Left renal pelvis (tissue), 4 donors: ENCODE measurements around the gene PTPN7. TPM values are rescaled to one million over a fixed set of nuclear protein-coding genes. Genes with fewer than 3 reads are reported as not detected.

Experiments used
- DNase-seq, 4 donors: peaks; one replicate each; pipeline ENCODE4 v3.0.0-alpha.2; 2013; ENCODE audit warnings: low read depth in 4 of 4, low spot score in 3 of 4
- polyA plus RNA-seq, 4 donors: library from polyadenylated mRNA; unstranded; fragments of 120-200 nt; gene quantifications; one replicate each; pipeline ENCODE4 v1.2.1, GENCODE V29; 2013; ENCODE audit not compliant: insufficient read length in 4 of 4

The PTPN7 gene
- polyA plus RNA-seq, 4 donors = 0.69 to 1.8 (median 0.83) TPM

DNA sequence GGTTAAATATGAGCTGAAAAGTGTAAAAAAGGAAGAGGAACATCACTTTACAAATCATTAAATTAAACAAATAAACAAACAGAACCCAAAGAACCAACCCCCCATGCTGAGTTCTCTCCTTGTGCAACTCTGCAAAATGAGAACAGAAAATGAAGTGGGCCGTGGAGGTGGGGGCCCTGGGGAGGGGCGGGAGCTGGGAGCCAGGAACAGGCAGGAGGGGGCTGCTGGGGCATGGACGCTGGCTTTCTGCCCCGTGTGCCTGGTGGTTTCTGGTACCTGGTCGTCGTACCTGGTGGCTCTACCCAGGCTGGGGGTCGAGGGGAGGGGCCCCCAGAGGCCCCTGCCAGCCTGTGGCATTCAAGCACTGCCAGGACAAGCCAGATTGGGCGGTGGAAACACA, 26.9 kb downstream of the PTPN7 start:
- no peak for DNase-seq

DNA sequence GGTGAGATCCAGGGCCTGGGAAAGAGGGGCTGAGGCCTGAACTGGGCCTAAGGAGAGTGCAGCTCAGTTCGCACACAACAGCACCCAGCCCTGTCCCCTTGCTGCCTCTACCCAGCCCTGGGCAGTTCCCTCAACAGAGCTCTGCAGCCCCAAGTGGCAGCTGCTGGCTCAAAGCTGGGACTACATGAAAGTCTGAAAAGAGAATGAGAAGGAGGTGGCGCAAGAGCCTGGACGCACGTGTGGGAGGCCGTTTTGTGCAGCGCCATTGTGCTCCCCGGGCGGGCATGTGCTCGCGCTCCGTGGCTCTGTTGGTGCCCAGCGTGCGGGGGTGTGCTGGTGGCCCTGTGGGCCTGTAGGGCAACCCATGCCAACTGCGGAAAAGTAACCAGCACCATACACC, 27.4 kb downstream of the PTPN7 start:
- DNase-seq = no peak

DNA sequence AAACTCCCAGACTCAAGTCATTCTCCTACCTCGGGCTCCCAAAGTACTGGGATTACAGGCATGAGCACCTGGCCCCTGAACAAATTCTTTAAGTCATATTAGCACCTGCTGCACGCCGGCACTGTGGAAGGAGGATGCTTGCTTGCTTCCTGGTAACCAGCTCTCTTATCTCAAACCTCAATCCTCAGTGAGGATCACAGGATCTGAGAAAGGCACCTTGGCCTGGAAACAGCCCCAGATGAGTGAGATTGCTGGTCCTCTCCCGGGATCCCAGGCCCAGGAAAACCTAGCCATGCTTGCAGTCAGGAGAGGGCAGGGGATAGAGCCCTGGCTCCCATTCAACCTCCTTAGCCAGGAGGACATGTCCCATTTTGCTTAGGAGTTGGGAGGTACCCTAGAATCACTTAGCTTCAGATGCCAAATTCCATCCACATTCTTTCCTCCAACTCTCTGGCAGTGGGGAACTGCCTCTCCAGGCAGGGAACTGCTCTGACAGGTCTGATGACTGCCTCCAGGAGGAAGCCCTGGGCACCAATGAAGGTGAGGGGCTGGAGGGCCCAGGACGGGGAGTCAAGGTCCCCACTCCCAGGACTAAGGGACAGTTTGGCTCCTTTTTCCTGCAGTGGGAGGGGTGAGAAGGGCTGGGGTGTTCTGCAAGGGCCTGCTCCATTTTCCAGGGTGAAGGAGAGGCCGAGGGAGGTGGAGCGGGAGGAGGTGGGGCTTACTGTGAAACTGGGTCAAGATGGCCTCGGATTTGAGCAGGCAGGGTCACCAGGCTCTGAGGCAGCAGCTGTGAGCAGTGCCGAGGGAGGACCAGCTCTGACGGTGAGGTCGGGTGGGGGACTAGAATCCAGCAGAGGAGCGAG, 28.2 kb downstream of the PTPN7 start:
- DNase-seq = no peak

DNA sequence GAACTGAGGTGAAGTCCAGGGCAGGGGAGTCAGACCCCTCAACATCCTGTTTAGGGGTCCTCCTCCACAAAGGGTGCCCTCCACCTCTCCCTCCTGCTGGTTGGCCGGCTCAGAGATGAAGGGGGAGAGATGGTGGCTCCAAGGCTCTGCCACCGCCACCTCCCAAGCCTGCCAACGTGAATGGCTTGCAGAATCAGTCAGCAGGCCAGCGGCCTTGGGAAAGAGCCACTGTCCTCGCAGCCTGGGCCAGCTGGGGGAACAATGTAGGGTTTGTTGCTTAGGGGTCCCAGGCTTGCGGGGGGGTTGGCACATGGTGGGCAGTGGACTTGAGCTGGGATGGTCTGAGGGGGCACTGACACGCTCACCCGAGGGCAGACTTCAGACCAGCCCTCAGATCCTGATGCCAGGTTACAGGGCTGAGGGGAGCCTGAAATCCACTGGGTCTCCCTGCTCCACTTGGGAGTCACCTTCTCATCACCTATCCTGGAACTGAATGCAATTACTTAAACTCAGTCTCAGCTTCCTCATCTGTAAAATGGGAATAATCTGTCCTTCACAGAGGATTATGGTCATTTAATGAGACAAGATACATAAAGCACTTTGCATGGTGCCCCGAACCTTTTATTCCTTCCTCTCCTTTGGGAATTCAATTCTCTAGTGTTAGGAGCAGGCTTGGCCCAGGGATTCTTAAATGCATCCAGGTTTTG, 29.4 kb downstream of the PTPN7 start:
- no peak for DNase-seq

DNA sequence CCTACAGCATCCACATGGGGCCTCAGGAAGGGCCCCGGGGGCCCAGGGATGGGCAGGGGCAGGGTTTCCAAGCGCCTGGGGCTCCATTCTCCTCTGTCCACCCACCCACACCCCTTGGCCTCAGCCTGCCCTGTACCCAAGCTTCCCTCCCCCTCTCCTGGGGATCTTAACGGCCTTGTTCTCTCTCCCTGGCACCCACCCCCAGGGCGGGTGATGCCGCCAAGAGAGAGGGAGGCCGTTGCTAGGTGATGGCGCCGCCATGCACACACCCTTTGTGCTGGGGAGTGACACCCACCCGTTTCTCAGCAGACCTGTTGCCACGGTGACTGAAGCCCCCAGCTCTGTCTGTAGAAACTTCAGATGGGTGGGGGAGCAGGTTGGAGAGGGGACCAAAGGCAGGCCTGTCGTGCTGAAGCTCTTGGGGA, 30.1 kb downstream of the PTPN7 start:
- DNase-seq = no peak

DNA sequence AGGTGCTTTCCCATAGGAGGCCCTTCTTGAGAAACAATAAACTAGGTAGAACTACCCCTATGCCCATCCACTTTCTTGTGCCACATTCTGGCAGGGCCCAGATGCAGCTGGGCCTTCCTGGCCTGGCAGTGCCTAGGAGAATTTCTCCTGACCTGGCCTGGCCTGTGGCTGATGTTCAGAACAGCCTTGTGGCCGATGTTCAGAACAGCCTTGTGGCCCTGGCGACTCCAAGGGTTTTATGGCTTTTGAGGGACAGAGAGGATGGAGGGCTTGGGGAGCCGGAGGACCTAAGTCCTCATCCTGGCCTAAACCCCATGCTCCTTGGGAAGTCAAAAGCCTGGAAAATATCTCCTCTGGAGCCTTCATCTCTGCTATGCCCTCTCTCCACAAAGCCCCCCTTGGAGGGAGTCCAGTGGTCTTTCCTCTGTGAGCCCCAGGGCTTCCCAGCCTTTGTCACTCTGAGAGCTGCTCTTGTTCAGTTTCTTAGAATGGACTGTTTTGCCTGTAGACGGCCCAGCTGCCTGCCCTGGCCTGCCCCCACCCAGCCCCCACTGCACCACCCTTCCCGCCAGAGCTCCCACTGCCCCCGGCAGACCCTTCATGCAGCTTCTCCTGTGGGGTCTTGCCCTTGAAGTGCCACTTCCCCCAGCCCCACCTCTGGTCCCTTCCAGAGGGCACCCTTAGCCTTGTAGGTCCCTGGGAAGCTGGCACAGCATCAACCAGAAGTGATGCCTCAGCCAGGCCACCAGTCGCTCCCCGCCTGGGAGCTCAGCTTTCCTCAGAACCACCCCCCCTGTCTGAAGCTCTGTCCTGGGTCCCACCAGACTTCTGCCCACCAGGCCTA, 30.7 kb downstream of the PTPN7 start:
- DNase-seq = no peak

DNA sequence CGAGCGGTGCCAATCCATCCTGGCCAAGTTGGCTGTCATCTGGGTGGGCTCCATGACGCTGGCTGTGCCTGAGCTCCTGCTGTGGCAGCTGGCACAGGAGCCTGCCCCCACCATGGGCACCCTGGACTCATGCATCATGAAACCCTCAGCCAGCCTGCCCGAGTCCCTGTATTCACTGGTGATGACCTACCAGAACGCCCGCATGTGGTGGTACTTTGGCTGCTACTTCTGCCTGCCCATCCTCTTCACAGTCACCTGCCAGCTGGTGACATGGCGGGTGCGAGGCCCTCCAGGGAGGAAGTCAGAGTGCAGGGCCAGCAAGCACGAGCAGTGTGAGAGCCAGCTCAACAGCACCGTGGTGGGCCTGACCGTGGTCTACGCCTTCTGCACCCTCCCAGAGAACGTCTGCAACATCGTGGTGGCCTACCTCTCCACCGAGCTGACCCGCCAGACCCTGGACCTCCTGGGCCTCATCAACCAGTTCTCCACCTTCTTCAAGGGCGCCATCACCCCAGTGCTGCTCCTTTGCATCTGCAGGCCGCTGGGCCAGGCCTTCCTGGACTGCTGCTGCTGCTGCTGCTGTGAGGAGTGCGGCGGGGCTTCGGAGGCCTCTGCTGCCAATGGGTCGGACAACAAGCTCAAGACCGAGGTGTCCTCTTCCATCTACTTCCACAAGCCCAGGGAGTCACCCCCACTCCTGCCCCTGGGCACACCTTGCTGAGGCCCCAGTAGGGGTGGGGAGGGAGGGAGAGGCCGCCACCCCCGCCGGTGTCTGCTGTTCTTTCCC, 32.4 kb downstream of the PTPN7 start:
- DNase-seq = no peak

DNA sequence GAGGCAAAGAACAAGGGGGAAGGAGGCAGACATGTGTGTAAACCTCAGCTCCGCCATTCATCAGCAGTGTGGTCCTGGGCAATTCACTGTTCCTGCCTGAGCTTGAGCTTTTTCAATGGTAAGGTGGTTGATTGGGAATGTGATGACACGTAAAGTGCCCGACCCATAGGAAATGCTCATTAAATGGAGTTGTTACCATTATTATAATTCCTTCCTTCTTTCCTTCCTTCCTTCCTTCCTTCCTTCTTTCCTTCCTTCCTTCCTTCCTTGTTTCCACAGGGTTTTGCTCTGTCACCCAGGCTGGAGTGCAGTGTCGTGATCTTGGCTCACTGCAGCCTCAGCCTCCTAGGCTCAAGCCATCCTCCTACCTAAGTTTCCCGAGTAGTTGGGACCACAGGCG, 33.3 kb downstream of the PTPN7 start:
- no peak for DNase-seq

DNA sequence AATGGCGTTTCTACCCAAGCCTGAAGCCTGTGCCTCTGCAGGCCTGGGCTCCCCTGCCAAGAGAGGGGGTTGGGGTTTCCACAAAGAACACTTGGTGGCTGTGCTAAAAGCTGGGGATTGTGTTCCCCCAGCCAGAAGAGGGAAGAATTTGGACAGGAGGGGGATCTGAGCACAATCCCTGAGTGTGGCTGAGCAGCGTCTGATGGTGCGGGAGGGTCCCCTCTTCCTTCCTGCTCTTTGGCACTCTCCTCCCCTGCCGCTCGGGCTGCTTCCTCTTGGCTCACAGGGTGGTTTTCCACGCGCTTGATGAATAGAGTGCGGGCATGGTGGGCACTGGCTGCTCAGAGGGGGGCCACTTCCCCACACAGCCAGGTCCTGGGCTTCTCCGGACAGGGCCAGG, 34.0 kb downstream of the PTPN7 start:
- DNase-seq = no peak

DNA sequence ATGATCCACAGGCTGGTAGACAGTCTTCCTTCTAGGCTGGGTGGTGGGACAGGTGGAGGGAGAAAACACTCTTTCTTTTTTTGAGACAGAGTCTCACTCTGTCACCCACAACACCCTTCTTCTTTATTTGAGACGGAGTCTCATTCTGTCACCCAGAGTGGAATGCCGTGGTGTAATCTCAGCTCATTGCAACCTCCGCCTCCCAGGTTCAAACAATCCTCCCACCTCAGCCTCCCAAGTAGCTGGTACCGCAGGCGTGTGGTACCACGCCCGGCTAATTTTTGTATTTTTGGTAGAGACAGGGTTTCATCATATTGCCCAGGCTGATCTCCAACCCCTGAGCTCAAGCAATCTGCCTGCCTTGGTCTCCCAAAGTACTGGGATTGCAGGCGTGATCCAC, 34.8 kb downstream of the PTPN7 start:
- no peak for DNase-seq

DNA sequence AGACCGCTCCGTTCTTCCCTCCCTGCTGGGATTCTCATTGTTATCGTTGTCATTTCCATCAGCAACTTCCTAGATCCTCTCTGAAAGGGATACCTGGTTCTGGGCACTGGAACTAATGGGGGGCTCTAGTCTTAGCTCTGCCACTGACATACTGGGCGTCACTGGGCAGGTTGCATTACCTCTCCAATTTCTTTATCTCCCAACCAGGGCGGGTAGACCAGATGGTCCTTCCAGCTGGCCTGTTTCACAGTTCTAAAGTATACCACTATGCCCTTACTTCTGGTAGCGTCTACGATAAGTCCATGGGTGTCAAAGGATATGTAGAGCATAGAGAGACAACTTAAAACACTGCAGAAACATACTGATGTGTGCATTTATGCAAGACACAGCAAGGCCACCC, 36.3 kb downstream of the PTPN7 start:
- DNase-seq = no peak

DNA sequence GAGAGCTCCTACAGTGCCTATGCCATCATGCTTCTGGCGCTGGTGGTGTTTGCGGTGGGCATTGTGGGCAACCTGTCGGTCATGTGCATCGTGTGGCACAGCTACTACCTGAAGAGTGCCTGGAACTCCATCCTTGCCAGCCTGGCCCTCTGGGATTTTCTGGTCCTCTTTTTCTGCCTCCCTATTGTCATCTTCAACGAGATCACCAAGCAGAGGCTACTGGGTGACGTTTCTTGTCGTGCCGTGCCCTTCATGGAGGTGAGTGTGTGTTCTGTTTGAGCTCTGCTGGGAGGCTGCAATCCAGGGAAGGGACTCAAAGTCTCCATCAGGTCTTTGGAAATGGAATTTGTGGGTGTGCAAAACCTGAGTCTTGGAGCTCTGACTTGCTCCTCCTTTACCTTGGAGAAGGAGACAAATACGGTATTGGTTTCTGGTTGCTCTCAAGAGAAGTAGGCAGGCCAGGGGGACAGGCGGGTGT, 37.0 kb downstream of the PTPN7 start:
- no peak for DNase-seq

DNA sequence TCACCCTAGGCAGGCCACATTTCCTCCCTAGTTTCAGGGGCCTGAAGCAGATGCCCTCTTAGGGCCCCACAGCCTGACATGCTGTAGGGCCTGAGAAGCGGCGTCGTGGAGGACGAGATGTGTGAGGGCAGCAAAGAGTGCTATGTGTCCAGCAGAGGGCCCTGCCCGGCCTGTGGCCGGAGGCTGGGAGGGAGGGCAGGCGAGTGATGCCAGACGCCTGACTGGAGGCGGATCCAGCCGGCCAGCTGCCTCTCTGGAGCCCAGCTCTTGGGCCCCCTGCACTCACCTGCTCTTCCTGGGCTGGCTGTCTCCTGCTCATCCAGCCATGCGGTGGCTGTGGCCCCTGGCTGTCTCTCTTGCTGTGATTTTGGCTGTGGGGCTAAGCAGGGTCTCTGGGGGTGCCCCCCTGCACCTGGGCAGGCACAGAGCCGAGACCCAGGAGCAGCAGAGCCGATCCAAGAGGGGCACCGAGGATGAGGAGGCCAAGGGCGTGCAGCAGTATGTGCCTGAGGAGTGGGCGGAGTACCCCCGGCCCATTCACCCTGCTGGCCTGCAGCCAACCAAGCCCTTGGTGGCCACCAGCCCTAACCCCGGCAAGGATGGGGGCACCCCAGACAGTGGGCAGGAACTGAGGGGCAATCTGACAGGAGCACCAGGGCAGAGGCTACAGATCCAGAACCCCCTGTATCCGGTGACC, 37.6 kb downstream of the PTPN7 start, which contains the start of gene GPR37L1:
Gene GPR37L1, plus strand, starts transcription at position 279 of the 697 bp plus-strand sequence. Its CDS starts 47 bp downstream, at position 326.
- no peak for DNase-seq

DNA sequence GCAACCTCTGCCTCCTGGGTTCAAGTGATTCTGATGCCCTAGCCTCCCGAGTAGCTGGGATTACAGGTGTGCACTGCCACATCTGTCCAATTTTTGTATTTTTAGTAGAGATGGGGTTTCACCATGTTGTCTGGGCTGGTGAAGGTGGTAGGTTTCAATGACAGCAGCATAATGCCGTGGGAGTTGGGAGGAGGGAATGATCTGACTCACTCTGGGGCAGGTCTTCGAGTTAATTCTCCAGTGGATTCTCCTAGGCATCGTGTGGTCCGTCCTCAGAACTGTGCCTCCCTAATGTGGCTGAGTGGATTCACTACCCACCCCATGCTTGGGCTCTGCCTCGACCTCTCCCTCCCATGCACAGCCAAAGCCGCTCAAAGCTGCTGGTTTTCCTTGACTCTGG, 39.4 kb downstream of the PTPN7 start:
- no peak for DNase-seq

DNA sequence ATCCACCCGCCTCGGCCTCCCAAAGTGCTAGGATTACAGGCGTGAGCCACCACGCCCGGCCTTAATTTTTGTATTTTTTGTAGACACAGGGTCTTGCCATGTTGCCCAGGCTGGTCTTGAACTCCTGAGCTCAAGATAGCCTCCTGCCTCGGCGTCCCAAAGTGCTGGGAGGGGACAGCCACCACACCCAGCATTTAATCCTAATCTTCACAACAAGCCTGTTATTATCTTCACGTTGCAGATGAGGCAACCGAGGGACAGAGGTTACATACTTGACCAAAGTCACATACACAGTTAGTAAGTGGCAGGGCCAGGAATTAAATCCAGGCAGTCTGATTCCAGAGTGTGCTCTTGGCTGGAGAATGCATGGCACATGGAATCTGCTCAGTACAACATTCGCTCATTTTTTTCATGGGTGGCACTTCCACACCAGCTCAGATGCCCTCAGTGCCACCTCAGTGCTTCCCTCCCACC, 42.5 kb downstream of the PTPN7 start:
- DNase-seq = no peak

DNA sequence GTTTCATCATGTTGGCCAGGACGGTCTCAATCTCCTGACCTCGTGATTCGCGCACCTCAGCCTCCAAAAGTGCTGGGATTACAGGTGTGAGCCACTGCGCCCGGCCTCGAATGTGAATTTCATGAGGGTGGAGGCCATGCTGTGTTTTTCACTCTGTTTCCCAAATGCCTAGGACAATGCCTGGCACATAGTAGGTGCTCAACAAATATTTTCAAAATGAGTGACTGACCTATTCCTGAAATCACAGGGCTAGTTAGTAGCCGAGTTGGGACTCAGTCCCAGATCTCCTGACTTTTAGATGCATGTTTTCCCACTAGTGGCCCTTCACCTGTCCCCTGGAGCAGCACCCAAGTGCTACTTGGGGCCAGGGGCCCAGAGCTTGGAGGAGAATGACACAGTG, 44.1 kb downstream of the PTPN7 start:
- no peak for DNase-seq

DNA sequence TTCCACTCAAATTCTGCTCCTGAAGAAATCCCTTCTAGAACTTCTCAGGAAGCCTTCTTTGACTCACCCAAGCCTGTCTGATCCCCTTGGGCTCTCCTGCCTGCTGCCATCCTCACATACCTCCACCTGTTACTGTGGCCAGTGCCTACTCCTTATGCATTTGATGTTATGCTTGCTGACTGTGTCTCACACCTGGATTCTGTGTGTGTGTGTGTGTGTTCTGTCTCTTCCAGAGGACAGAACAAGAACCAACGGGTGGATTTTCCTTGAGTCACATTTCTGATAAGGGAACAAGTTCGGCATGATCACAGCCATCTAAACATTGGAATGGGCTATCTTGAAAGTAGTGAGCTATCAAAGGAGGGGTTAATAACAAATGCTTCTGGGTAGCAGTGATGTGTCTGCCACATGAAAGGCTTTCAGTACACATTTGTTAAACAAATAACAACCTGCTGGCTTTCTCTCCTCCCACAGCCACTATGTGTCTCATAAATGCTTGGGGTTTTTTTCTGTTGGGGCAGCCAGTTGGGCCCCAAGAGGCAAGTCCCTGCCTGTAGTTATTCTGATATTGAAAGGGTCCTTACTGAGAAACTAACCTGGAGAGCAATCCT, 46.6 kb downstream of the PTPN7 start:
- DNase-seq = no peak

DNA sequence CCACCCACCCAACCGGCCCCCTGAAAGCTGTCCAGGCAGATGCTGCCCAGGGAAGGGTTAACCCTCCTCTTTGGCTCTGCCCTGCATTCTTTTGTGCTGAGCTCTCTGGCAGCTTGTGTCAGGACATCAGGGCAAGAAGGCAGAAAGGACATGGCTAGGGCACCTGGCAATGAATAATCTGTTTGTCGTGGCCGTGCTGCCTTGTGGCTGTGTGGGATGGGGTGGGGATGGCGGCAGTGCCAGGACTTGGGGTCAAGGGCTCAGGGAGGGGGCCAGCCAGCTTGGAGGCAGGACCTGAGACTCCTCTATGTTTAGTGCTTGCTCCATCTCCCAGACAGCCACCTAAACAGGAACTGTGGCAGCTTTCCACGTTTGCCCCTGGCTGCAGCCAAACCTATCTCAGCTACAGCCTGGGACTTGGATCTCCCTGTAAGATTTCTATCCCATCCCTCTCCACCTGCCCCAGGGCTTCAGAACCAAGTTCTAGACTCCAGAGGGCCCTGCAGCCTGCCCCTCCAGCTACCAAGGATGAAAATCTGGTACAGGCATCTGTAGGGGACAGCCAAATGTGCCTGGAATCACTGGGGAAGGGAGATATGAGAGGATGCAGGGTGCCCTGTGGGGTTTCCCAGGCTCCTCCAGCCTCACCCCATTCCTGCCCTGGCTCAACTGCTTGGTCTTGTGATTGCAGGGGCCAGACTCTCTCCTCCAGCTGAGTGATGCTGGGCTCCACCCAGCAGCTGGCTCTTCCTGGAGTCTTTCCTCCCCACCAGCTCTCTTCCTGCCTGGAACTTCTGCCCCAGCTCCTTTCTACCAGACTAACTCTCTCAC, 47.3 kb downstream of the PTPN7 start:
- no peak for DNase-seq
